ENCODE data around the gene PTK6.

DNA sequence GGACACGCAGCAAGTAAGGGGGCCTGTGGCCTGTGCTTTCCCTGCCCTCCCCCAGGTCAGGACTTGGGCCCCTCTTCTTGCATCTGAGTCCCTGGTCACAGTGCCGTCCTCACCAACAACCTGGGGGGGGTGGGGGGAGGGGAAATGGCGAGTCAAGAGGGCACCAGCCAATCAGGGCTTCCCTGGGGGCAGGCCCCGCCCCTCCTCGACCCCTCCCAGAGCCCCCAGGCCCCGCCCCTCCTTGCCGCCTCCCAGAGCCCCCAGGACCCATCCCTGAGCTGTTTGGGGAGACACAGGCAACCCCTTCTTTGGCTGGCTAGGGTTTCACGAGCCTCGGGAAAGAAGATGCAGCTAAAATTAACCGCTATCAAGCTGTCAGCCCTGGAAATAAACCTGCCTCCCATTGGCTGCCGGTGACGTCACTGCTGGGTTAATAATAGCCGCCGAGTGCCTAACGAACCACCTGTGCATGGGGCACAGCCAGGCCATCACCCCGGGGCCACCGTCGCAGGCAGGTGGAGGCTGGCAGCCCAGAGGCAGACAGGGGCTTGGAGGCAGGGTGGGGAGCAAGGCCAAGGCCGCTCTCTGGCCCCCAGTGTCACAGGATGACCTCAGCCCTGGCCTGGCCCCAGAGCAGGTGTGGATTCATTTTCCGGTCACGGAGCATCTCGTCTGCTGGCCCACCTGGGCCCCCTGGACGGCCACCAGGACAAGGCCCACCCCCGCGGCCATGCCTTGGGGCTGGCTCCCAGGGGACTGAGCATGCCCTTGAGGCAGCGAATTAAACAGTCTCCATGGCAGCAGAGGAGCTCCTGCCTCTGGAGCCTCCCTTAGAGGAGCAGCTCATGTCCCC, 35.1 kb downstream of the PTK6 start:
- TF ChIP-seq, protein P1, sequence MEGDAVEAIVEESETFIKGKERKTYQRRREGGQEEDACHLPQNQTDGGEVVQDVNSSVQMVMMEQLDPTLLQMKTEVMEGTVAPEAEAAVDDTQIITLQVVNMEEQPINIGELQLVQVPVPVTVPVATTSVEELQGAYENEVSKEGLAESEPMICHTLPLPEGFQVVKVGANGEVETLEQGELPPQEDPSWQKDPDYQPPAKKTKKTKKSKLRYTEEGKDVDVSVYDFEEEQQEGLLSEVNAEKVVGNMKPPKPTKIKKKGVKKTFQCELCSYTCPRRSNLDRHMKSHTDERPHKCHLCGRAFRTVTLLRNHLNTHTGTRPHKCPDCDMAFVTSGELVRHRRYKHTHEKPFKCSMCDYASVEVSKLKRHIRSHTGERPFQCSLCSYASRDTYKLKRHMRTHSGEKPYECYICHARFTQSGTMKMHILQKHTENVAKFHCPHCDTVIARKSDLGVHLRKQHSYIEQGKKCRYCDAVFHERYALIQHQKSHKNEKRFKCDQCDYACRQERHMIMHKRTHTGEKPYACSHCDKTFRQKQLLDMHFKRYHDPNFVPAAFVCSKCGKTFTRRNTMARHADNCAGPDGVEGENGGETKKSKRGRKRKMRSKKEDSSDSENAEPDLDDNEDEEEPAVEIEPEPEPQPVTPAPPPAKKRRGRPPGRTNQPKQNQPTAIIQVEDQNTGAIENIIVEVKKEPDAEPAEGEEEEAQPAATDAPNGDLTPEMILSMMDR (IDR thresholded peaks at IDR 0.05) = no peak
- TF ChIP-seq POLR2AphosphoS5 (IDR thresholded peaks at IDR 0.05) = no peak

All from breast epithelium (tissue), 3 donors.